Neural crest cell (in vitro differentiated cells): ENCODE results near the gene STK4. TPM values are rescaled to one million over a fixed set of nuclear protein-coding genes. Genes with fewer than 3 reads are reported as not detected.
"Not testable (repeated sequence)": the region's sequence is repeated elsewhere in the genome, so short reads cannot be mapped to it uniquely, and the experiment has no call there.

Source experiments
- DNase-seq: peaks from one replicate; pipeline ENCODE4 v3.0.0; 2021; ENCODE audit warnings: low read depth, mixed read lengths, low spot score
- H3K27ac Mint-ChIP-seq: one replicate; pipeline ENCODE4 v1.8.0; 2021; ENCODE audit warnings: mild to moderate bottlenecking, mixed read lengths; ENCODE audit not compliant: unreplicated experiment
- H3K27me3 Mint-ChIP-seq: 2 replicates; pipeline ENCODE4 v1.8.0; 2021; ENCODE audit warnings: low read depth, mild to moderate bottlenecking, mixed read lengths
- H3K36me3 Mint-ChIP-seq: 2 replicates; pipeline ENCODE4 v1.8.0; 2021; ENCODE audit warnings: low read depth, mild to moderate bottlenecking, mixed read lengths
- H3K4me1 Mint-ChIP-seq: 2 replicates; pipeline ENCODE4 v1.8.0; 2021; ENCODE audit warnings: mixed read lengths
- H3K4me3 Mint-ChIP-seq: one replicate; pipeline ENCODE4 v1.8.0; 2021; ENCODE audit warnings: mild to moderate bottlenecking, mixed read lengths
- H3K9me3 Mint-ChIP-seq: 2 replicates; pipeline ENCODE4 v1.8.0; 2021; ENCODE audit warnings: mixed read lengths
- CTCF ChIP-seq: fragments of 200-600 bp; sonication (generic); conservative IDR thresholded peaks from 2 replicates; pipeline ENCODE4 v1.5.0; 2021; ENCODE audit warnings: antibody characterized with exemption, mild to moderate bottlenecking
- total RNA-seq: library from RNA; stranded (reverse); gene quantifications from 2 replicates; pipeline ENCODE4 v1.2.1, GENCODE V29; 2021

Gene STK4
- total RNA-seq, 1 donor from 2014 or later: 41.2 TPM

DNA sequence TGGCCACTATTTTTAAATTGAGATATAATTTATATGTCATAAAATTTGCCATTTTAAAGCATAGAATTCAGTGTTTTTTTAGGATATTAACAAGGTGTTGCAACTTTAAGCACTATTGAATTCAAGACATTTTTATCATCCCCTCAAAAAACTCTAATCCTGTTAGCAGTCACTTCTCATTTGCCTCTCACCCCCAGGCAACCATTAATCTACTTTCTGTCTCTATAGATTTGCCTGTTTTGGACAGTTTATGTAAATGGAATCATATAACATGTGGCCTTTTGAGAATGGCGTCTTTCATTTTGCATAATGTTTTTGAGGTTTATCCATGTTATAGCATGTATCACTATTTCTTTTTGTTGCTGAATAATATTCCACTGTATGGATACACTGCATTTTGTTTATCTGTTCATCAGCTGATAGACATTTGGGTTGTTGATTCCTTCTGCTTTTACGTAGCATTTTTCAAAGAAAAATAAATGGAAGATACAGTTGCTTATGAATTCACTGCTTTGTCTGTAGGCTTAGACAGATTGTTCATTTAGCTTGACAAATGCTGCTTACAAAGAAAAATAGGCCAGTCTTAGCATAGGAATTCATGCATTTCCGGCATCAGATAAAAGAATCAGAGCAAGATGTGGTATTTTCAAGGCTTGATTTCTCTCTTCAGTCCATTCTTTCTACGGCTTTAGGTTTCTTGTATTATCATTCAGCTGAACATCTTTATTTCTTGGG is 52.9 kb downstream of the STK4 start:
- no peak for TF ChIP-seq CTCF
- Mint-ChIP-seq H3K36me3 (no peaks in the 10 kb centered on the region), H3K27ac (no peak overlapping the region), H3K4me3 (no peak overlapping the region), H3K27me3 (no peaks in the 10 kb centered on the region), H3K9me3 (no peaks in the 10 kb centered on the region), H3K4me1 (peaks cover 7% of the 10 kb centered on the region)
- DNase-seq: no peak

- TF ChIP-seq CTCF: no peak
- Mint-ChIP-seq H3K9me3 (no peaks in the 10 kb centered on the region), H3K4me1 (peaks cover 7% of the 10 kb centered on the region), H3K4me3 (no peak overlapping the region), H3K36me3 (no peaks in the 10 kb centered on the region), H3K27me3 (no peaks in the 10 kb centered on the region), H3K27ac (no peak overlapping the region)
- no peak for DNase-seq
Measured at GRCh38 chr20:45019762-45020123, 53.4 kb downstream of the STK4 start.

GRCh38 chr20:45020236-45020886 is 54.0 kb downstream of the STK4 start:
- Mint-ChIP-seq H3K4me1 (peaks cover 4% of the 10 kb centered on the region), H3K27ac (no peak overlapping the region), H3K4me3 (no peak overlapping the region), H3K9me3 (no peaks in the 10 kb centered on the region), H3K27me3 (no peaks in the 10 kb centered on the region), H3K36me3 (peaks cover 5% of the 10 kb centered on the region)
- no peak for DNase-seq
- no peak for TF ChIP-seq CTCF

DNA sequence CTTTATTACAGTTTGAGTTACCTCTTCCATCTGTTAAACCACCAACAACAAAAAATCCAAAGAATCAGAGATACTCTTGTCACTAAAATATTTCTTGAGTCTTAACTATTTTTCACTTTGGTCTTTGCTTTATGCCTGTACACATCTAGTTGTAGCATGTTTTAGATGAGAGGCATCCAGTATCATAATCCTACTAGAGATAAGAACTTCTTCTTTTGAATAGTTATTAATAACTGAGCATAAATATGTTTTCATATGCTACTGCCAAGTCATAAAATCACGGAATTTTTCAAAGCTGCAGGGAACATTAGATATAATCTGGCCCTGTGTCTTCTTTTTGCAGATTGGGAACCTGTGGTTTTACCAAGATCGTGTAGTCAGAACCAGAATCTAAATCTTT is 55.3 kb downstream of the STK4 start:
- Mint-ChIP-seq H3K27me3 (no peaks in the 10 kb centered on the region), H3K4me3 (no peak overlapping the region), H3K36me3 (peaks cover 12% of the 10 kb centered on the region), H3K27ac (no peak overlapping the region), H3K9me3 (no peaks in the 10 kb centered on the region), H3K4me1 (peaks cover 4% of the 10 kb centered on the region)
- no peak for TF ChIP-seq CTCF
- no peak for DNase-seq

- not testable (repeated sequence) for H3K9me3 Mint-ChIP-seq, H3K4me1 Mint-ChIP-seq, H3K4me3 Mint-ChIP-seq, H3K27me3 Mint-ChIP-seq, H3K27ac Mint-ChIP-seq, DNase-seq
- peaks cover 16% of the 10 kb centered on the region for H3K36me3 Mint-ChIP-seq
Measured at GRCh38 chr20:45023140-45023539, 56.8 kb downstream of the STK4 start.

- no peaks in the 10 kb centered on the region for H3K9me3 Mint-ChIP-seq
- TF ChIP-seq CTCF: no peak
- no peaks in the 10 kb centered on the region for H3K27me3 Mint-ChIP-seq
- H3K4me1 Mint-ChIP-seq: no peaks in the 10 kb centered on the region
- peaks cover 16% of the 10 kb centered on the region for H3K36me3 Mint-ChIP-seq
- DNase-seq: no peak
- H3K4me3 Mint-ChIP-seq: no peak overlapping the region
- no peak overlapping the region for H3K27ac Mint-ChIP-seq
Measured at GRCh38 chr20:45028424-45029136, 62.3 kb downstream of the STK4 start.
